SHP77 (cell line): ENCODE data around the gene GOLM1.

Experiments used
- DNase-seq, 2 experiments: peaks; one replicate each; lab custom pipeline; 2025; lab: John Stamatoyannopoulos, UW

Gene GOLM1

DNA sequence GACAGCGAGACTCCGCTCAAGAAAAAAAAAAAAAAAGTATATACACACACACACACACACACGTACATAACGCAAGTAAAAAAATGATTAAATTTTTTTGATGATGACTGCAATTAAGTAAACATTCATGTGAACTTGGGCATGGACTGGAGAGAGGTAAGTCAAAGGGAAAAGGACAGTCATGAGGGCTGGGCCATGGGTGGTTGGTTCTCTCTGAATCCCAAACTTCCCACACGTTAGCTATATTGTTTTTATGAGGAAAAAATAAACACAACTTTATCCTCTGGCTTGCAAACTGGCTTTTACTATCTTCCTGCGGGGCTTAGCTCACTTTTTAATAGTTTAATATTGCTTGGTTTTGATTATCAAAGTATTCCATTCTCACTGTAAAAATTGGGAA, 53.7 kb downstream of the GOLM1 start:
- no peak for DNase-seq

DNA sequence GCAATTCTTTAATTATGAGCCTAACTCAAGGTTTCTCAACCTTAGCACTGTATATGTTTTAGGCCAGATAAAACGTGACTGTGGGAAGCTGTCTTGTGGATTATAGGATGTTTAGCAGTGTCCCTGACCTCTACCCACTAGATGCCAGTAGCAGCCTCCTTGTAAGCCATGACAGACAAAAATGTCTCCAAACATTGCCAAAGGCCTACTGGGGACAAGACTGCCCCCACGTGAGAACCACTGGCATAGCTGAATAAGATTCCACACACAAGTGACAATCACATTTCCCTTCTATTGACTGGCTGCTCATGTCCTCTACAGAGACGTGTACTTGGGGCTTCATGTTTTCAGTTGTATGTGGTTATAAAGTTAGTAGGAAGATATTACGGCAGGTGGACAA, 55.4 kb downstream of the GOLM1 start:
- no peak for DNase-seq

DNA sequence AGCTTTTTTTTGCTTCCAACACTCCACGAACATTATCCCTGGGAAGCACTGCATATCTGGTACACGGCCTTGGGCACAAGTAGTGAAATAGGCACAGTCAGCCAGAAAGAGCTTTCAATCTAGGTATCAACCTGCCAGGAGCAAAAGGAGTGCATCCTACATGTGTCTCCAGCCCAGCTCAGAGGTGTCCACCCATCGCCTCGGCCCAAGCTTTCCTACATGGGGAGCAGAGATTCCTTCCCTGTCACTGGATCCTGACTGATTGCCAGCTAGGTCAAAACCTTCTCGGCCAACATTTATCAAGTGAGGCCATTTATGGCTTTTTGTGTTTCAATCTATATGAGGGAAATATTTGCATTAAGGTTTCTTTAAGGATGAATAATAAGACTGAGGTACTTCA, 55.8 kb downstream of the GOLM1 start:
- DNase-seq = no peak

DNA sequence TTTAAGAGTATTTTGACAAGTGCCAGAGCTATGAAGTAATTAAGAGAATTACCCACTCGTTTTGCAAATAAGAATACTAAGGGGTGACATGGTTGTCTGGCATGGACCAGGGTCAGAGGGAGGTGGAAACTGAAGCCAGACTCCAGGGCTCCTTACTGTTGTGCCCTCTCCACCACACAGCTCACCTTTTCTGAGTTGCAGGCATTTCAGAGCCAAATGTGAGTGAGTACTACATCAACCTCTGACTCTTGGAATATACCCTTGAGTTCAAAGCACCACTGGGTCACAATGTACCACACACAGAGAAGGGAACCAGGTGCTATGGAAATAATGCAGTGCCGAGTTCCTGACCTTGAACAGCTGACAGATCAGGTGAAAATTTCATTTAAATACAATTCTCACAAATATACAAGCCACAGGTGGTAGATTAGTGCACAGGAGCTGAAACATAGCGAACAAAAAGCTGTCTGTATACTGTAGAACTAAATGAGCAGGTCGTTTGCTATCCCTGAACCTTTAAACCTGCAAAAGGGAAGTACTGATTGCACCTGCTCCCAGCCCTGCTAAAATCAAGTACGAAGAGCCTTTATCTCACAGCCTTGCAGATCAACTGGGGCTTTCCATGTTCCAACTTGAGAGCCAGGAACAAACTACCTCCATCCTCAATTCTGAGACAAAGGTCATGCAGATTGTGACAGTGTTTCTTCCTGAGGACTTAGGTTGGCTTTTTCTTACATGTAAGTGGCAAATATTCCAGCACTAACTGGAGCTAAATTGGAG, 57.0 kb downstream of the GOLM1 start:
- DNase-seq = no peak

DNA sequence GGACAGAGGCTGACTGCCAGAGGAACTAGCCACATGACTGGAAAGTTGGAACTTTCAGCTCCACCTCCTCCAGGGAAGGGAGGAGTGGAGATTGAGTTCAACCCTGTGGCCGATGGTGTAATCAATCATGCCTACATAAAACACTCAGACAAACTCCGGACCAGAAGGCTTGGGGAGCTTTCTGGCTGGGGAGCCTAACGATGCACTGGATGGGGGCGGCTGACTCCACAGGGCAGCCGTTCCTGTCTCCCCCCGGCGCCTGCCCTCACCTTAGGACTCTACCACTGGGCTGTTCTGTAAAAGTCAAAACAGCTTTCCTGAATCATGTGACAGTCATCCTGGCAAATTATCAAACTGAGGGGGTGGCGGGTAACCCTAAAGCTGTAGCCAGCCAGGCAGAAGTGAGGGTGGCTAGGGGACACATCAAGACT, 58.0 kb downstream of the GOLM1 start:
- no peak for DNase-seq

DNA sequence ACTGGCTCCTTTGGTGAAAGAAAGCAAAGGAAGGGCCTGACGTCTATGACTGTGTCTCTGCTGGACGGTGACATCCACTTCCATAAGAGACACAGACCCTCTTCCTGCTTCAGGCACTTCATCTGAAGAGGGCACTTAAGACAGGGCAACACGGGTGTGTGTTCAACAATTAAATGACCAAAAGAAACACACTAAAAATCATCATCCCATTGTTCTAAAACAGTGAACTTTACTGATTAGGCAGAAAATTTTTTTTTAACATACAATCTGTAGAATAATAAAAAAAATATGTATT, 58.5 kb downstream of the GOLM1 start:
- DNase-seq = no peak

DNA sequence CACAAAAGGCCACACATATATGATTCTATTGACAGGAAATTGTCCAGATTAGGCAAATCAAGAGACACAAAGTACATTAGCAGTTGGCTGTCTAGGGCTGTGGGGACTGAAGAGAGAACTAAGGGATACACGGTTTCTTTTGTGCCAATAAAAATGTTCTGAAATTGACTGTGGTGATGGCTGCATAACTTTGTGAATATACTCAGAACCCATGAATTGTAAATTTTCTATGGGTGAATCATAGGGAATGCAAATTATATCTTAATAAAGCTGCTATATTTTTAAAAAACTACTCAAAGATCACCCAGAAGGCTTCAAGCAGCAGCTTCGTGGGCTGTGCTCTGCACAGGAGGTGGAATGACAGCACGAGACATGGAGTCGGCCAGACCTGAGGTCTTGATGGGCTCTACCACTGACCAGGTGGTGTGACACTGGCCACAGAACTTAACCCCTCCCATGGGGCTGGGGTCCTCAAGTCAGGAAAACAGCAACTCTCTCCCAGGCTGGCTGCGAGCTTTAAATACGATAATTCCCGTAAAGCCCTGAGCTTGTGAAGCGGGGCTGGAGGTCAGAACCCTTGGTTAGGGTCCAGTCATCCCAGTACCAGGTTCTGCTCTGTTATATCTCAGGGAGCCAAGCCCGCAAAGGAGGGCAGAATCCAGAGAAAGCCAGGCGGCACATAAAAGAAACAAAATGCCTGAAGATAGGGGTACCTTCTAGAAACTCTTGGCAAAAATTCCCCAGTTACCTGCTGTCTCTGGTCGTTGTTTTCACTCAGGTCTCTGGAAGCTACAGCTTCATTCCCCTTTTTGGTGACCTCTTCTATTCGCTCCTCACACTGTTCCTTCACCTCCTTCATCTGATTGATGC, 59.1 kb downstream of the GOLM1 start:
- DNase-seq = no peak

DNA sequence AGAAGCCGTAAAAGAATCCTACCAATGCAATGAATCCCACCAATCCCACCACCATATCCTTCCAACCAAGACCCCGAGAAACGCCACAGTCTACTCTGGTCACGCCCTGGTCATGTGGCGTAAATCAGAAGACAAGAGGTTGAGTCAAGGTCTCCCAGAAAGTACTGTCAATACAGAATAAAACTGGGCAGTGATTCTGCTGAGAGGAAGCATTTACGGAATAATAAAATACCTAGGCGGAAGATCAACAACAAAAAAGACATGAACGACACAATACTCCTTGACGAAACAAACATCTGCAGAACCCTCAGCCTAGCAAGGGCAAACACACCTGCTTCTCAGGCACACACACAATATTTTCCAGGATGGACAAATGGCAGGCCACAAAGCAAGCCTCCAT, 62.8 kb downstream of the GOLM1 start:
- peak; percentile 18 to 31 for DNase-seq

DNA sequence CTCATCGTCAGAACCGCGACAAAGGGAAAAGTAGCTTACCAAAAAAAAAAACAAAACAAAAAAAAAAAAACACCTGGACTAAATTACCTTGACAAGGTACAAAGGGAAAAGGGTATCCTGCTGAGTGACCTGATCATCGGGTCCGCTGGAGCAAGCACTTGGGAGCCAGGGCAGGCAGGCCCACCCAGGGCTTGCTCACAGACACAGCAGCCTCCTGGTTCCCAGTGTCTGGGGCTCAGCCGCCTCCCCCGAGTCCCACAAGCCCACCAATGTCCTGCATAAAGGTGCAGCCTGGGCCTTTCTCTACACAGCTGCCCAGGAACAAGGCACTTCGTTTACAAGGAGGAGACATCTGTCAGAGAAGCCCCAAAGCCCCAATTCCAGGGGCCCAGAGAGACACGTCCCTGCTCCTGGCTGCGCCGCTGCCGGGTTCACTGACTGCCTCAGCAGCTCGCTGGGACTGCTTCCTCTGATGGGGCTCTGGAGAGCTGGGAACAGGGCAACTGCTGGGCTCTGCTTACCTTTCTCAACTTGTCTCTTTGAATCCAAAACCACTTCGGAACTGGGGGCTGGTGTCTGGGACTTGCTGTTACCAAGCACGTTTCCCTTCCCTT, 63.4 kb downstream of the GOLM1 start:
- no peak for DNase-seq

DNA sequence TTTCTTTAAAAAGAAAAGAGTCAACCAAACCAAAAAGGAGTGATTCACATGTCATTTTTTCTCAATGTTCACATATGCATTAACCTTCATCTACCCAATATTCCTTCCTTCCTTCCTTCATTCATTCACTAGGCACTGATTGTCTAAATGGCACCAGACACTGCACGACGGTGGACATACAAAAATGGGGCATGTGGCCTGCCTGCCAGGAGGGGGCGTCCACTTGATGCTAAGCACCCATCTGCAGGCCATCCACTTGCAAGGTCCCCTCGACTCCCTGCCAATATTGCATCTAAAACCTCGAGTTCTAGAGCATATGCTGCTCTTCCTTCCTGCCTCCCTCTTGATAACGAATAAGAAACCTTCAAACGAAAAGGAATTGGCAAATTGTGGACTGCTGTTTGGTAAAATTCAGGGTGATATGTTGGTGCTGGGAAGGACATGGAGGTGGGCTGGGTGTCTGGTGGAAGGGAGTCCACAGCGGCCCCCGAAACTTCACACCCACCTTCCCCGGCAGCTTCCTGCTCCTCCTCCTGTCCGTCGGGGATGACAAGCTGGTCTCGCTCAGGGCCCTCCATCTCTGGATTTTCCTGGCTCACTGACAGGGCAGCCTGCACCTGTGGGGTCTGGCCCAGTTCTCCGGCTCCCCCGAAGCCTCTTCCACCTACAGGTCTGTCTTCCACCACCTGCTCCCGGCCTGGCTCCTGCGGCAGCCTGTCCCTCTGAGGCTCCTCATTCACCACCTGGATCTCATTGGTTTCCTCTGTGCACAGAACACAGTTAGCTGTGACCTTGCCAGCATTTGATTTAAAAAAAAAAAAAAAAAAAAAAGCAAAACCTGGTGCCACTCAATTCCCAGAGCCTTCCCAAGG, 64.3 kb downstream of the GOLM1 start:
- peak; percentile 19 to 23 for DNase-seq

DNA sequence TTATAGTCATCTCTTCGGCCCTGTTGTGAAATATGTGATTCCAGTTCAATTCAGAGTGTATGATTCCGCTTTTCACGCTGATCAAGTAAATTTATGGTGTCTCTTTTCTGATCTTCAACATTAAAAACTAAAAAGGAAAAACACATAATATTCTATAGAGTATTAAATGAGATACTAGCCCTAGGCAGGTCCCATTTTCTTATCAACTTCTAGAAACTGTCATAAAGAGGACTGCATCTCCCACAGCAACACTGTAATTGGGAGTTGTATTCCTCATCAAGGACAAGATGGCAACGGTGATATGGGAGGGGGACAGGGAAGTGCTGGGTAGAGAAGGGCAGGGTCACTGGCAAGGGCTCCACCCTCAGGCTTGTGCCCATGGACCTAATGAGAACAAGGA, 71.6 kb downstream of the GOLM1 start:
- no peak for DNase-seq

DNA sequence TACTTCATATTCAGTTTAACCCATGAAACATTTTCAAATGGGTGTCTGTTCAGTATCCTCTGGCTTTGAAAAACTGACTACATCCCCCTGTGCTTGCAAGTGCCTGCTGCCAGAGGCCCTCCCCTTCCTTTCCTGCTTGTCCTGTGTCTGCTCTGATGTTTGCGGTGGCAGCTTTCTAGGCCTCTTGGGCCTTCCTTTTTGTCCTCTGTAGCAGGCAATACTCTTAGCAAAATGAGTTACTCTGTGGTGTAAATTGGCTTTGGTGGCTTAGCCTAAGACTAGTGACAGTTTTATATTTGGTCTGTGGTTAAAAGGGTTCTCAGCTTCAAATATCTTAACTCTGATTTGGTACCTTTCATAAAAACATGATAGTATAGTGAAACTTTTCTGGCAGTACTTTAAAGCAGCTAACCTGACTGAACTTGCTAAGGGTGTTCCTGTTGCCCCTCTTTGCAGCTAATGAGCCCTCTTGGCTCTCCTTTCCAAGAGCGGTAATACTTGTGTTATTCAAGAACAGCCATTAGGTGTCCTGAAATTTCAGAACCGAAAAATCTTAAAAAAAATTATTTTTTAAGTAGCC, 76.6 kb downstream of the GOLM1 start:
- DNase-seq = no peak

DNA sequence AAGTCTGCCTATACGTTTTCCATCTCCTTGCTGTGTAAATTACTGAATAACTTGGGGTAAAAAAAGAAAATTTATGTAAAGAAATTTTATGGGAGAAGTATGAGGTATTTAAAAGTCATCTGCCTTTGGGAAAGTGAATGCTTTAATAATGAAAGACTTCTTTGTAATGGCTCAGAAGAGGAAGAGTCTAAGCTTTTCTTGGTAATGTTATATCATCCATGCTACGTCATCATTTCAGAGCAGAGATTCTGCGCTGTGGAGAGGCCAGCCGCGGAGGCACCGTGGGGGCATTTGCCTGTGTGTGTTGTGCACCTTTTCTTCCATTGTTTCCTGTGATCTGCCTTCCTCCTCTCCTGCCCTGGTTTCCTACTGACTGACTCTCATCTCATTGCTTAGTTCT, 78.2 kb downstream of the GOLM1 start:
- DNase-seq = no peak

DNA sequence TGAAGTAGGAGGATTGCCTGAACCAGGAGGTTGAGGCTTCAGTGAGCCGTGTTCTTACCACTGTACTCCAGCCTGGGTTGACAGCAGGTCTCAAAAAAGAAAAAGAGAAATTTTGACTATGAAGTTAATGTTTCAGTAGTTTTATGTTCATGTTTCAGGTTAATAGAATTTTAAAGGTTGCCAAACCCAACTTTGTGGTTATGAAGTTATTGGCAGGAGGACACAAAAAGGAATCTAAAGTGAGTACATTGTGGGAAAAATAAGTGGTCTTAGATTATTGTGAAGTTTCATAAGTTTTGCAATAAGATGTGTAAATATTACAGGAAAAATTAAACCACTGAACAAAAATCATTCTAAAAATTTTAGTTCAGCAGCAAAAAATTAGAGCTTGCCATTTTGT, 78.6 kb downstream of the GOLM1 start:
- no peak for DNase-seq

DNA sequence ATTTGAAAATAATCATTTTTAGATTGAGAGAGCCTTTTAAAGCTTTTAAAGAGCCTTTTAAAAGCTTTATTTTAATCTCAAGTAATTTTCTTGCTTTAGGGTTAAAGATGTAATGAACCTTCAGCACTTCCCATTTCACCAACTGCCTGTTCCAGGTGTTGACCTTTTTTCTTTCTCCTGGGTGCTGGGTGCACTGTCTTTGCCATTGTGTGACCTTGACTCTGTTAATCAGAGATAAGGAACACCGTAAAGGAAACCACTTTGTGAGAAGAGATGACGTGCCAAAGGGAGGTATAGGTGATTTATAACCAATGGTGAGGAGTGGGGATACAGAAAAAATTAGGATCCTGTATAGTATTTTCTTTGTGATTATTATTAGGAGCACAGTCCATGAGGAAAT, 90.2 kb downstream of the GOLM1 start:
- no peak for DNase-seq

DNA sequence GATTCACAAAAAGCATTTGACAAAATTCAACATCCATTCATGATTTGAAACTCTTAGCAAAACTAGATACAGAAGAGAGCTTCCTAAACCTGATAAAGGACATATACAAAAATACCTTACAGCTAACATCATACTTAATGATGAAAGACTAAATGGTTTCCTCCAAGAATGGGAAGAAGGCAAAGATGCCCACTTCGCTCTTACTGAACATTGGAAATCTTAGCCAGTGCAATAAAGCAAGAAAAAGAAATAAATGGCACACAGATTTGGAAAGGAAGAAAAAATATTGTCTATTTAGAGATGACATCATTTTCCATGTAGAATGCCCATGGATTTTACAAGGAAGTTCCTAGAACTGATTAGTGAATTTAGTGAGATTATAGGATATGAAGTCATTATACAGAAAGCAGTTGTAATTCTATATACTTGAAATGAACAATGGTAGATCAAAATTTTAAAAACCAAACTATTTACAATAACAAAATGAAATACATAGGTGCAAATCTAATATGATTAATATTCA, 94.0 kb downstream of the GOLM1 start:
- DNase-seq = no peak

DNA sequence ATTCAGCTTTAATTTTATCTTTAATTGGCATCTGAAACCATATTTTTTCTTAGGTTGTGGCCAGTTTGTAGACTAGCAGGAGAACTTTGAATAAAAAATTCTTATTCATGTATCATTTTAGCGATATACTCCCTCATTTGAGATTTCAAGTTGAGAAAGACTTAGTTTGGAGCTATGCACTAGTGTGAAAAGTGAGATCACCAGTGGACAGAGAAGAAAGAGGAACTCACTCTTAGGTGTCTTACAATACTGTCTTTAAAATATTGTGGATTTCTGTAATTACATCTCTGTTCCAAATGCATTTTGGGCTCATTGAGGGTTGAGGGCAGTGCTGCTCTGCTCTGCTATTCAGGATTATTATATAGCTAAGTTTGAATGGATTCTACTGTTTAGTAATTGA, 103.8 kb downstream of the GOLM1 start:
- no peak for DNase-seq

DNA sequence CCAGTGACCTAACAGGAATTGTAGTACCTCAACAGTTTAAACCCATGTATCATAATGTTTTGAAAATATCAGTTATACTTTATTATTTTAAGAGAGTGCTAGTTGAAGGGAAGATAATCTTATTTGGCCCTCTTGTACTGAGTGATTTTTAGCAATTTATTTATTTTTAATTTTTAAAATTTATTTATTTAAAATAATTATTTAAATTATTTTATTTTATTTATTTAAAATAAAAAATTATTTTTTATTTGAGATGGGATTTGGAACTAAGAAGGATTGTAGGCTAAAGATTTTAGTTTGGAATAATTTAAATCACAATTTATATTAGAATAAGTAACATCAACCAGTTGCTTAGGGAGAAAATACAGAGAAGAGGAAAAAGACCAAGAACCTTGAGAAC, 104.3 kb downstream of the GOLM1 start:
- DNase-seq = no peak

DNA sequence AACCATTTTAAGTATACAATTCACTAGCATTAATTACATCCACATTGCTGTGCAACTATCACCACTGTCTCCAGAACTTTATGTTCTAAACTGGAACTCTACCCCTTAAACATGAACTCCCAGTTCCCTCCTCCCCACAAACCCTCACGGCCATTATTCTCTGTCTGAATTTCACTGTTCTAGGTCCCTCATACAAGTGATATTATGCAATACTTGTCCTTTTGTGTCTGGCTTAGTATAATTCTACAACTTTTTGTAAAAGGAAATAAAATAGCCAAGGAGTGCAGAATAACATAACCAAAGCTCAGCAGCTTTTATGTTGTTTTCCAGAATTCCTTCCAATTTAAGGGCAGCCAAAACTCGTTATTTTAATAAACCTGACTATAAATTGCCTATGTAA, 105.2 kb downstream of the GOLM1 start:
- DNase-seq = no peak

DNA sequence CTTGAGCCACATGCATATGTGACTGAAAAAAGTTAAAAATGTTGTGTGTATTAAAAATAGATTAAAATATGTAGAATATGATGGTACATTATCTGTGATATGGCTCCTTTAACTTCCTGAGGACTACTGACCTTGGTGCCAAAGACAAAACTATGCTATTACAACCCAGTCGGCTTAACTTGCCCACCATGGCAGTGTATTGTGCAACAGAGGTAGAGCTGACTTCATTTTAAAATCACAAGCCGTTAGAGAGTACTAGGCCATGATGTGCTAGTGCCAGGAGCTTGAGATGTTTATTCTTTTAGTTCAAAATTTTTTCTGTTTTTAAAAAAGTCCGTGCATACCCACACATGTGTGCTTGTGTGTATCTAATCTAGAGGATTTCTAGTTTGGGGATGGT, 112.1 kb downstream of the GOLM1 start:
- DNase-seq = no peak

DNA sequence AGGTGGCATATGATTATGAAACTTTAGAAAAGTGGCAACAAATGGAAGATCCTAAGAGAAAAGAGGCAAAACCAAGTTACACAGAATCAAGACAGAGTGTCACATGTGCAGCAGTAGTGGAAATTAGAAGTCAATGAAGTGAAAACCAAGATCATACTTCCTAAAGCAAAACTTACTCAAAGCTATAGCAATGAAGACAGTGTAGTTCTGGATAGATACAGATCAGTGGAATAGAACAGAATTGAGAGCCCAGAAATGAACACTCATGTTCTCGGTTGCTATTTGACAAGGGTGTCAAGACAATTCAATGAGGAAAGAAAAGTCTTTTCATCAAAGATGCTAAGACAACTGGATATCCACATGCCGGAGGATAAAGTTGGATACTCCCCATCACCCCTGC, 114.9 kb downstream of the GOLM1 start:
- no peak for DNase-seq

DNA sequence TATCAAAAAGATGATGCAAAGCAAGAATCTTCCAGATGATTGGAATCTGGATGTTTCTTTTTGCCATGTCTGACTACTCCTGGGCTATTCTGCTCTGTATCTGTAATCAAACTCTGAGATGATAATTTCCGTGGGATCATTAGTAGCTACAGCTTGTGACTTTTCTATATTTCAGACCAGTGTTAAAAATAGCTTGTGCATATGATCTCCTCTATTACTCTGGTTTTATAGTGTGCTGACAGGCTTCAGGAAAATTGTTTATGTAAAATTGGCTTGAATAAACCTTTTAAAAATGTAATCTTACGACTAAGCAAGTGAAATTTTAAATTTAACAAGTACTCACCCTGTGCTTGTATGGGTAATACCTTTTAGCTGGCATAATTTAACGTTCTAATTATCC, 118.0 kb downstream of the GOLM1 start:
- no peak for DNase-seq
